Activated CD8-positive, alpha-beta memory T cell treated with anti-CD3 and anti-CD28 coated beads, Interleukin-2, amount 50 U/mL, for 48 hours (primary cell): ENCODE data around the gene GPR150.
A peak's percentile ranks its signal among the peaks of the same experiment; 100 is the strongest.
"Not testable (repeated sequence)": the region's sequence is repeated elsewhere in the genome, so short reads cannot be mapped to it uniquely, and the experiment has no call there.

Source experiments
- DNase-seq: peaks from one replicate; pipeline ENCODE4 v3.0.0-alpha.2; 2020

Gene GPR150

GRCh38 chr5:95626701-95627100 lies 6.8 kb downstream of the GPR150 start:
- no peak for DNase-seq

DNA sequence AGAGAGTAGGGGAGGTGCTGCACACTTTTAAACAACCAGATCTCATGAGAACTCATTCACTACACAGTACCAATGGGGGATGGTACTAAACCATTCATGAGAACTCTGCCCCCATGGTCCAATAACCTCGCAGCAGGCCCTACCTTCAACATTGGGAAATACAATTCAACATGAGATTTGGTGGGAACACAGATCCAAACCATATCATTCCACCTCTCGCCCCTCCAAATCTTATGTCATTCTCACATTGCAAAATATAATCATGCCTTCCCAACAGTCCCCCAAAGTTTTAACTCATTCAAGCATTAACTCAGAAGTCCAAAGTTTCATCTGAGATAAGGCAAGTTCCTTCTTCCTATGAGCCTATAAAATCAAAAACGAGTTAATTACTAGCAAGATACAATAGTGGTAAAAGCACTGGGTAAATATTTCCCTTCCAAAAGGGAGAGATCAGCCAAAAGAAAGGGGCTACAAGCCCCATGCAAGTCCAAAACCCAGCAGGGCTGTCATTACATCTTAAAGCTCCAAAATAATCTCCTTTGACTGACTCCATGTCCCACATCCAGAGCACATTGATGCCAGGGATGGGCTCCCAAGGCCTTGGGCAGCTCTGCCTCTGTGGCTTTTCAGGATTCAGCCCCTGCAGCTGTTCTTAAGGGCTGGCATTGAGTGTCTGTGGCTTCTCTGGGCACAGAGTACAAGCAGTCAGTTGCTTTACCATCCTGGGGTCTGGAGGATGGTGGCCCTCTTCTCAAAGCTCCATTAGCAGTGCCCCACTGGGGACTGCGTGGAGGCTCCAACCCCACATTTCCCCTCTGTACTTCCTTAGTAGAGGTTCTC lies 8.3 kb downstream of the GPR150 start:
- DNase-seq, result no peak

DNA sequence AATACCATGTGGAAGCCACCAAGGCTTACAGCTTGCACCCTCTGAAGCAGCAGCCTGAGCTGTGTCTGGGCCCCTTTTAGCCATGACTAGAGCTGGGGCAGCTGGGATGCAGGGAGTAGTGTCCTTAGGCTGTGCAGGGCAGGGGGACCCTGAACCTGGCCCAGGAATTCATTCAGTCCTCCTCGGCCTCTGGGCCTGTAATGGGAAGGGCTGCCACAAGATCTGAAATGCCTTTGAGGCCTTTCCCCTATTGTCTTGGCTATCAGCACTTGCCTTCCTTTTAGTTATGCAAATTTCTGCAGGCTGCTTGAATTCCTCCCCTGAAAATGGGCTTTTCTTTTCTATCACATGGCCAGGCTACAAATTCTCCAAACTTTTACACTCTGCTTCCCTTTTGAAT lies 9.0 kb downstream of the GPR150 start:
- no peak for DNase-seq

- no peak for DNase-seq
These were observed 10.6 kb downstream of the GPR150 start for GRCh38 chr5:95630394-95630917.

- DNase-seq, result no peak
These were observed 11.5 kb downstream of the GPR150 start for GRCh38 chr5:95631255-95631958.

DNA sequence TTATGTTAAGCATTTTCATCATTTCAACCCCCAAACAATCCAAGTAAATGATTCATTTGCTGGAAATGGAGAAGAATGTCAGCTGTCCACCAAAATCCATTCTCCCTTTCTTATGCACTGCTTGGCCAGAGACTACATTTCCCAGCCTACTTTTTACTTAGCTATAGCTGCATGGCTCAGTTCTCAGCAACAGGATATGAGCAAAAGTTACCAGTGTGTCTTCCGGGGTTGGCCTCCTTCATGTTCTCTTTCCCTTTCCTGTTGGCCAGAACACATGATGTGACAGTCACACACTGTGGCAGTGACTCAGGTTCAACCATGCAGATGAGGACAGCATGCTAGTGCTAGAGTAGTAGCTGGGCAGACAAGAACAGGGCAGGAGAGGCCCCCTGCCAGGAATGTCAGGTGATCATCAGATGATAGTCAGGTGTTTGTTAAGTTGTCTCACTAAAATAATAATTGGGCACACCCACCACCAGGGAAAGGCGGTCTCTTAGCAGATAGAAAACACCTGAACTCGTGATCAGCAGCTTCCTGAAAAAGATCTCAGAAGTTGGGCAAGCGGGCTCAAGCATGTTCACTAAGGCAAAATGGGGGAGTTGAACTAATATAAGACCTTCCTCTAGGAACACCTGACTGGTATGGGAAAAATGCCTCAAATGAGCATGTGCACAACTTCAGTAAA lies 12.2 kb downstream of the GPR150 start:
- DNase-seq, result peak; percentile 78

GRCh38 chr5:95632942-95633341 lies 13.1 kb downstream of the GPR150 start:
- not testable (repeated sequence) for DNase-seq

DNA sequence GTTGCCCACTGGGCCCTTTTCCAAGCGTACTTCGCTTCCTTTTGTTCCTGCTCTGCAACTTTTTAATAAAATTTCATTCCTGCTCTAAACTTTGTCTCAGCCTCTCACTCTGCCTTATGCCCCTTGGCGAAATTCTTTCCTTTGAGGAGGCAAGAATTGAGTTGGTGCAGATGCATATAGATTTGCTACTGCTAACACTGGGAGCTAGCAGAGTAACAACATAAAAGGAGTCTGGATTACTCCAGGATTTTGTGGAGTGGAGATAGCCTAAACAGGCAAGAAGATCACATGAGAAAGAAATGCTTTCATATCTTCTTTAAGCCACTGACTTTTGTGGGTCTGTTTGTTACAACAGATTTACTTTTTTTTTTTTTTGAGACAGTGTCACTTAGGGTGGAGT lies 13.8 kb downstream of the GPR150 start:
- no peak for DNase-seq

GRCh38 chr5:95634081-95634480 lies 14.2 kb downstream of the GPR150 start:
- DNase-seq, result no peak

GRCh38 chr5:95638632-95639031 lies 18.7 kb downstream of the GPR150 start:
- no peak for DNase-seq

GRCh38 chr5:95641741-95642220 lies 21.9 kb downstream of the GPR150 start:
- DNase-seq, result no peak

- no peak for DNase-seq
These were observed 23.3 kb downstream of the GPR150 start for GRCh38 chr5:95643152-95643551.

- no peak for DNase-seq
These were observed 24.6 kb downstream of the GPR150 start for GRCh38 chr5:95644351-95645042.

DNA sequence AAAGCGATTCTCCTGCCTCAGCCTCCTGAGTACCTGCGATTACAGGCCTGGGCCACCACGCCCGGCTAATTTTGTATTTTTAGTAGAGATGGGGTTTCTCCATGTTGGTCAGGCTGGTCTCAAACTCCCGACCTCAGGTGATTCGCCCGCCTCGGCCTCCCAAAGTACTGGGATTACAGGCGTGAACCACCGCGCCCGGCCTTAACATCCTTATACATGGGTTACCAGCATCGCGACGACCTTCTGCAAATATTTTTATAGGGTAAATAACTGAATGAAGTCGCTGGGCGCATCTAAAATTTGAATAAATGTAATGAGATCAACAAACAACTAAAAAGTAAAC lies 26.3 kb downstream of the GPR150 start:
- not testable (repeated sequence) for DNase-seq

GRCh38 chr5:95646569-95647431 lies 26.9 kb downstream of the GPR150 start, which contains the start of gene RFESD:
Gene RFESD (plus strand): TSS chr5:95646777. CDS start chr5:95652272, 5,495 bp downstream.
- peak; percentile 98 for DNase-seq

DNA sequence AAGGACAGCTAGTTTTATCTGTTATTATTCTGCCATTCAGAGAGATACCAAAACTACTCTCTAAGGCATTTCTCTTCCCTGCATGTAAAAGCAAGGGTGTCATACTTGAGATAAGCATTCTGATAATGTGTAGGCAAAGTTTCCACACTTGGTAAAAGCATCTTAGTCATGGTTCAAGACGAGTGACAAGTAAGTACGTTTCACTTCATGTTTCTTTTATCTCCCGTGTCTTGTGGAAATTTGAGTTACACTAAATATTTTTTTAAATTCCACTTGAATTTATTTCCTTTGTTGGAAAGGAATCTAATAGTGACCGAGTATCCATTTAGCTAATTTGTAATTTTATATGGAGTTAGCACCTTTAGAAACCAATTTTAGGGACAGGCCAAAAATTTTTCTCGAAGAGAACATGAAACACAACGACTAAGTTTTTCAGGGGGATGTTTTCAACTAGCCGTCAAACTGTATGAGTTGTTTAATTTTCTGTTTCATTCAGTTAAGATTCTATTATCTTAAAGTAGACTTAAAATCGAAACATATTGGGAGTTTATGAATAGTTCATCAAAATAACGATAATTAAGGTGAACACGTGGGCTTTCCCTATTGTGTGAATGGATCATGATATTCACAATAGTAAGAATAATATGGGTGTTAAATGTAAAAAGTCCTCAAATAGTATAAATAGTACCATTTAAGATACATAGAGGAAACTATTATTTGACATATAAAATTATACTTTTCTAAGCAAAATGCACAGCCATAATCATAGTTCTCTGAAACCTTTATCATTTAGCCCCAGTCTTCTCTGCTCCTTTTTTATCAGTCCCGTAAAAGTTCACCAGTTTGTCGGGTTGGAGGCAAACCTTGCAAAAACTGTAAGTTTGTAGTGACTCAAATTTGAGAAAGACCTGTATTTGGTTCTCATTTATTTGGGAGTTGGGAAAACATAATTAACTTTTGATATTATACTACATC lies 28.3 kb downstream of the GPR150 start:
- DNase-seq, result no peak

- no peak for DNase-seq
These were observed 29.4 kb downstream of the GPR150 start for GRCh38 chr5:95649274-95649673.

GRCh38 chr5:95649842-95650620 lies 30.1 kb downstream of the GPR150 start:
- DNase-seq, result no peak

DNA sequence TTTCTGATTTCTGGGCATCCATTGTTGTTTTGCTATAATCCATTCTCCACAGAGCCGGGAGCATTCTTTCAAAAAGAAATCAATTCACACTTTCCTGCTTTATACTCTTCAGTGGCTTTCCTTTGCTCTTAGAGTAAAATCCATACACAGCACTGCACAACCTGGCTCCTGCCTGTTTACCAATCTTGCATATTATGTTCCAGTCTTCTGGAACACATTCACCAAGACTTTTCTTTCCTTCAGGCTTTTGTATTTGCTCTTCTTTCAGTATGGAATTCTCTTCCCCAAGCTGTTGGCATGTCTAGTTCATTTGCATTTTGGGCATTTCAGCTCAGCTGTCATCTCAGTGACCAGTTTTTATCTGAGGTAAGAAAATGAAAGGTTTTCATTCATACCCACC lies 33.0 kb downstream of the GPR150 start:
- DNase-seq, result no peak

- DNase-seq, result no peak
These were observed 34.3 kb downstream of the GPR150 start for GRCh38 chr5:95654196-95654595.
